Astrocyte (in vitro differentiated cells and primary cell): ENCODE results near the gene MPO. TPM values are rescaled to one million over a fixed set of nuclear protein-coding genes. Genes with fewer than 3 reads are reported as not detected.

Experiments used
- DNase-seq: peaks from one replicate; pipeline ENCODE4 v3.0.0-alpha.2; 2010; ENCODE audit warnings: low read depth
- FAIRE-seq: peaks from 2 replicates; lab custom pipeline; 2011; peaks lifted over from hg19 to GRCh38; lab: Jason Lieb, UNC
- H2AFZ ChIP-seq: 2 replicates; pipeline ENCODE4 v1.6.0; 2012; ENCODE audit warnings: low read depth, low read length, inconsistent platforms
- H3K27ac ChIP-seq: 2 replicates; pipeline ENCODE4 v1.5.1; 2011; ENCODE audit warnings: low read depth, low read length, inconsistent platforms
- H3K27me3 ChIP-seq: 2 replicates; pipeline ENCODE4 v1.6.0; 2011; ENCODE audit warnings: low read length, inconsistent platforms; ENCODE audit not compliant: insufficient read depth
- H3K36me3 ChIP-seq: 2 replicates; pipeline ENCODE4 v1.5.1; 2011; ENCODE audit warnings: low read length, inconsistent platforms; ENCODE audit not compliant: insufficient read depth
- H3K4me1 ChIP-seq: 2 replicates; pipeline ENCODE4 v1.5.1; 2011; ENCODE audit warnings: low read length, inconsistent platforms; ENCODE audit not compliant: insufficient read depth
- H3K4me2 ChIP-seq: 2 replicates; pipeline ENCODE4 v1.6.0; 2012; ENCODE audit warnings: low read length, inconsistent platforms
- H3K4me3 ChIP-seq: 2 replicates; pipeline ENCODE4 v1.5.1; 2011; ENCODE audit warnings: low read depth, mild to moderate bottlenecking, low read length, inconsistent platforms; ENCODE audit not compliant: insufficient read depth
- H3K79me2 ChIP-seq: 2 replicates; pipeline ENCODE4 v1.6.0; 2012; ENCODE audit warnings: mild to moderate bottlenecking, low read length, inconsistent platforms; ENCODE audit not compliant: insufficient read depth
- H3K9ac ChIP-seq: 2 replicates; pipeline ENCODE4 v1.6.0; 2012; ENCODE audit warnings: mild to moderate bottlenecking, low read length, inconsistent platforms
- H3K9me3 ChIP-seq: 2 replicates; pipeline ENCODE4 v1.5.1; 2012; ENCODE audit warnings: low read depth, mild to moderate bottlenecking, low read length, inconsistent platforms; ENCODE audit not compliant: insufficient read depth
- H4K20me1 ChIP-seq: 2 replicates; pipeline ENCODE4 v1.6.0; 2012; ENCODE audit warnings: low read length, inconsistent platforms; ENCODE audit not compliant: insufficient read depth
- H3K27ac Mint-ChIP-seq: one replicate; pipeline ENCODE4 v1.8.0; 2021; ENCODE audit warnings: mild to moderate bottlenecking, mixed read lengths; ENCODE audit not compliant: unreplicated experiment
- H3K27me3 Mint-ChIP-seq: one replicate; pipeline ENCODE4 v1.8.0; 2021; ENCODE audit warnings: low read depth, mixed read lengths; ENCODE audit not compliant: unreplicated experiment
- H3K36me3 Mint-ChIP-seq: one replicate; pipeline ENCODE4 v1.8.0; 2021; ENCODE audit warnings: low read depth, mixed read lengths; ENCODE audit not compliant: unreplicated experiment
- H3K4me1 Mint-ChIP-seq: one replicate; pipeline ENCODE4 v1.8.0; 2021; ENCODE audit warnings: low read depth, mixed read lengths; ENCODE audit not compliant: unreplicated experiment
- H3K4me3 Mint-ChIP-seq: one replicate; pipeline ENCODE4 v1.8.0; 2021; ENCODE audit warnings: mild to moderate bottlenecking, moderate library complexity, mixed read lengths; ENCODE audit not compliant: unreplicated experiment
- H3K9me3 Mint-ChIP-seq: one replicate; pipeline ENCODE4 v1.8.0; 2021; ENCODE audit warnings: mild to moderate bottlenecking, mixed read lengths; ENCODE audit not compliant: unreplicated experiment
- CTCF ChIP-seq: IDR thresholded peaks from 2 replicates; pipeline ENCODE4 v1.5.1; 2011; ENCODE audit warnings: low read depth, mild to moderate bottlenecking, inconsistent platforms, low read length, moderate library complexity; ENCODE audit not compliant: insufficient read depth
- EZH2 ChIP-seq: IDR thresholded peaks from 2 replicates; pipeline ENCODE4 v1.6.1; 2012; ENCODE audit warnings: mild to moderate bottlenecking, low read length, inconsistent platforms; ENCODE audit not compliant: insufficient read depth
- total RNA-seq: library from RNA; stranded (reverse); gene quantifications from 2 replicates; pipeline ENCODE4 v1.2.1, GENCODE V29; 2021

MPO gene
- total RNA-seq, 1 donor from 2014 or later = not detected

- Mint-ChIP-seq H3K27me3 (peaks cover 75% of the 10 kb centered on the region), H3K36me3 (peaks cover 2% of the 10 kb centered on the region), H3K9me3 (peaks cover 6% of the 10 kb centered on the region), H3K4me1 (no peaks in the 10 kb centered on the region), H3K4me3 (peak overlapping the region; percentile 50), H3K27ac (no peak overlapping the region)
- TF ChIP-seq EZH2 (no peak), CTCF (peak; percentile 63)
- Histone ChIP-seq H2AFZ (peak overlapping the region; percentile 90), H3K79me2 (no peaks in the 10 kb centered on the region), H3K9me3 (no peaks in the 10 kb centered on the region), H3K27me3 (peaks cover 37% of the 10 kb centered on the region), H3K9ac (peak overlapping the region; percentile 57), H3K4me1 (no peaks in the 10 kb centered on the region), H3K27ac (no peak overlapping the region), H3K36me3 (no peaks in the 10 kb centered on the region), H3K4me3 (peak overlapping the region; percentile 54), H3K4me2 (peak overlapping the region; percentile 92), H4K20me1 (no peaks in the 10 kb centered on the region)
- FAIRE-seq = no peak
- DNase-seq = peak; percentile 9
Observed at GRCh38 chr17:58249270-58250133, 31.2 kb downstream of the MPO start.

GRCh38 chr17:58248955-58249269 is 31.8 kb downstream of the MPO start:
- FAIRE-seq = no peak
- no peaks in the 10 kb centered on the region for H3K79me2 ChIP-seq
- H3K4me3 Mint-ChIP-seq = no peak overlapping the region

More at GRCh38 chr17:58248955-58249269, 31.8 kb downstream of the MPO start:
- no peak for DNase-seq
- no peaks in the 10 kb centered on the region for H3K4me1 ChIP-seq
- TF ChIP-seq EZH2 = no peak
- no peak for TF ChIP-seq CTCF
- Mint-ChIP-seq H3K36me3 (peaks cover 2% of the 10 kb centered on the region), H3K27ac (no peak overlapping the region), H3K4me1 (no peaks in the 10 kb centered on the region), H3K9me3 (peaks cover 8% of the 10 kb centered on the region), H3K27me3 (peaks cover 79% of the 10 kb centered on the region)
- H3K4me2 ChIP-seq = peak overlapping the region; percentile 92
- H2AFZ ChIP-seq = peak overlapping the region; percentile 90
- H3K9me3 ChIP-seq = no peaks in the 10 kb centered on the region
- H3K27me3 ChIP-seq = peaks cover 38% of the 10 kb centered on the region
- no peaks in the 10 kb centered on the region for H4K20me1 ChIP-seq
- H3K9ac ChIP-seq = no peak overlapping the region
- no peaks in the 10 kb centered on the region for H3K36me3 ChIP-seq
- H3K27ac ChIP-seq = no peak overlapping the region
- no peak overlapping the region for H3K4me3 ChIP-seq
